IPS DF 4.7 (cell line): ENCODE data around the gene CCSER1.
"Not testable (repeated sequence)": the region's sequence is repeated elsewhere in the genome, so short reads cannot be mapped to it uniquely, and the experiment has no call there.

Experiments used
- DNase-seq: peaks from one replicate; pipeline ENCODE4 v3.0.0-alpha.2; 2013; ENCODE audit warnings: low spot score; ENCODE audit errors: extremely low read depth

The CCSER1 gene

DNA sequence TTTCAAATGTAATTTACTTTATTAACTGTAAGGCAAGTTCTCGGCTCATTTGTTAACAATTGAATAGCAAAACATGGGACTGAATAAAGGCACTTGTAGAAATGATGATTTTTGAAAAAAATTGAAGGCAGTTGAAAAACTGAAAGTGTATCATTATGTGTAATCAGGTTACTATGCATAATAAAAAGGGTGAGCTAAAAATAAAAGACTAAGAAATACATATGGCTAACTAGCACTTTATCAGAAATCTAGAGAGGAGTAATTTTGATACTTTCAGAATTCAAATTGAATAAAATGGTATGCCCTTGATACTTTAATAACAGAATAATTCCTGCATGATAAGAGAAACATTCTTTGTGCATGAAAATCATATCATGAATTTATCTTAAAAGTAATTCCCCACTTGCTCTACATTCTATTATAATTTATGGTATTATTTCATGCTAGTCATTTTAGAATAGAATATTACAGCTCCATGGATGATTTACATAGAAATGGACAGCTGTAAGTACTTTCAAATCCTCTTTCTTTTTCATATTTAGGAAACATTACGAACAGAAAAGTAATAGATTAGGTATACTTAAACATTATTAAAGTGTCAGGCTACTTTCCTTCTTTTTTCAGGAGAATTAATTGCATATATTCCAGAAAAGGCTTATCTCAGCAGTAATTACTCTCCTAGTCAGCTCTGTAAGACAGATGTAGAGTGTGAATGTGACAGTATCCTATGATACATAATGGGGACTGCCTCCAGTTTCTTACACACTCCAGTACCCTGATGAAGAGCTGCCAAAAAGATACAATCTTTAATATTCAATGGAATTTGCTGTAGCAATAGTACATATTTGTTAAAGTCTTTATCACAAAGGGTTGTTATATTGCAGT is 697.3 kb downstream of the CCSER1 start:
- no peak for DNase-seq

DNA sequence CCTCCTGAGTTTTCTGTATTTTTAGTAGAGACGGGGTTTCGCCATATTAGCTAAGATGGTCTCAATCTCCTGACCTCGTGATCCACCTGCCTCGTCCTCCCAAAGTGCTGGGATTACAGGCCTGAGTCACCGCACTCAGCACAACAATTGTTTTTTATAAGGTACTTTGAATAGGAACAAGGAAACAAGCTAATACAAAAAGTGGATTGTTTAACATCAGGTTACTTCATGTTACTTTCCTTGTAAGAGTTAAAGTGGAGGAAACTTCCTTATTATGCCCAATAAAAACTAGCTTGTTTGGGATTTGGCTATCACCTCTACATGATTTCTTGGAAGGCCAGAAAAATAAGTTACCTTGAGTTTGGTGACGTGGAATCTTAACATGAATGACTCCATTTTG is 698.7 kb downstream of the CCSER1 start:
- DNase-seq = no peak

DNA sequence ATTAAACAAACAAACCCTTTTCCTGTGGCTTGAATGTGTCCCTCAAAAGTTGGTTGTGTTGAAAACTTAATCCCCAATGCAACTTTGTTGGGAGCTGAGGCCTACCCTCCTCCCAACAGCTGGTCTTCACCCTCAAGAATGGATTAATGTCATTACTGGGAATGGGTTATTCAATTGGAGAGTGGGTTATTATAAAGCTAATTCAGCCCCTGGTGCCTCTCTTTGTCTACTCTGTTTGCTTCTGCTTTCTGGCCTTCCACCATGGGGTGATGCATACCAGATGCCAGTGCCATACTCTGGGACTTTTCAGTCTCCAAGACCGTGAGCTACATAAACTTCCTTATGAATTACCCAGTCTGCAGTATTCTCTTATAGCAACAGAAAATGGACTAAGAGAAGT is 706.5 kb downstream of the CCSER1 start:
- peak; percentile 53 for DNase-seq

DNA sequence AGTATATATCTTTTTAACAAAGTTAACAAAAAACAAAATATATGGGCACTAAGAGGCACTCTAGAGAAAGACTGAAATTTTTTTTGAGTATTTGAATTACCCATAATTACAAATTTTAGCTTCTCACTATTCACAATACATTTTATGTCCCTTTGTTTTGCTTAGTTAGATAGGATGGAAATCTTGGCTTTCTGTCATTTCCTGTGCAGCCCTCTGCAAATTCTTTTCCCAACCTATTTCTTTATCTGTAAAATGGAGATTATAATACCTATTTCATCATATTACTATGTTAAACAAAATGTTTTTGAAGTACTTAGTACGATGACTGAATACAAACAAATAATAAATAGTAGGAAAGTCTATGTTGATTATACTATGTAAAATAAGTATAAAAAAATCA is 710.0 kb downstream of the CCSER1 start:
- DNase-seq = no peak

DNA sequence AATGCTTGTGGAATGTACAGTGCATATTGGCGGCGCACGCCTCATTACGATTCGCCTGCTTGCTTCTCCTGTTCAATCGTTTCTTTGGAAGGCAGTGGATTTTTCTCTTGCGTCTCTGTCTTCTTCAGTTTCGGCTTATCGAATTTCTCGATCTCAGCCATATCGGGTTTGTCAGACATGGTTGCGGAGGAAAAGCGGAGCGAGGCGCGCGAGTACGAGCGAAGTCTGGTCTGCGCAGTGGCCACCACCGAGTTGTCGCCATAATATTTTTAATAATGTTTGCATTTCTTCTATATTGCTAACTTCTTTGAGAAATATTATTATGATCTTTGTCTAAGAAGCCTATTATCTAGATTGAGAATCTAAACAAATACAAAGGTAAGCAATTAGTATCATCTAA is 711.7 kb downstream of the CCSER1 start:
- DNase-seq = not testable (repeated sequence)

DNA sequence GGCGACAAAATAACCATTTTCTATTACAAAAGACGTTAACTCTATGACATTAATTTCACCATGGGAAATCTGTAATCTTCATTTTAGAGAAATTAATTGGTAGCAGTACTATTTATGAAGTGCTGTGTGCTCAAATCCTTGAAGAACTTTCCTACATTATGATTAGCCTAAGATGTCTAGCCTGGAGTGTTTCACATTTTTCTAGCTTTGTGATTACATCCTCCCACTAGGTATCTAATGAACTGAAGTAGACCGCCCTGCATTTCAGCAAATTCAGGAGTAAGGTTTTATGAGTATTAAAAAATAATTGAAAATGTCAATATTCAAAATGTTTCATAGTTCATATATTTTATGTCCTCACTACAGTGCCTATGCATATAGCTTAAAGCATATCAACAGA is 713.1 kb downstream of the CCSER1 start:
- no peak for DNase-seq

DNA sequence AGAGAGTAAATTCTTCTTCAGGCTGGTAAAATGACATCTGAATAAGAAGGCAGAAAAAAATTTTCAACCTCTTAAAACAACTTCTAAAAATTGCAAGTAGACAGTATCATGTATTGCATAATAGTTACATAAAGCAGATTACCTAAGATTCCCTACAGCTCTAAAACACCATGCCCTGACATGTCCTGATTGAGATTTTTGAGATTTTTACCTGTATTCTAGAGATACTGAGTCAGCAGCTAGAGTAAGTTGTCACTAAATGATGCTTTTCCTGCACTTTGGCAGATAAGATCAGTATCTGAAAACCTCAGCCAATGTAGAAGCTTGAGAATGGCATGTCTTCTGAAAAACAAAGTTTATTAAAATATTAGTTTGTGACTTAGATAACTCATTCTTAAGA is 713.6 kb downstream of the CCSER1 start:
- no peak for DNase-seq

DNA sequence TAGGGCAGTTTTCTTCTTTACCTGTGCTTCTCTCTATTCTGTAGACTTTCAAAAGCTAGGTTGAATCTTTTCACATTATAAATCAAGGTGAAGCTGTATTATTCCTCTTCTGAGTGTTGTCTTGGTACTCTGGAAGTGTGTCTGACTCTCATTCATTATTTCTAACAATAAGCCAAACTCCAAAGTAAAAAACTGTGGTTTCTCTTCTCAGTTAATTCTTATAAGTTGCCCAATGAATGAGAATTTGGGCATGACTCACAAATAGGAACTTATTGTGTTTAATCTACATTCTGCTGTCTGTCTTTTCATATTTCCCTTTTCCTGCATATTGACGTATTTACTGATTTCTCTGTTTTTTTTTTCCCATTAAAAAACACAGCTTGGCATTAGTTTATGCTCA is 714.5 kb downstream of the CCSER1 start:
- no peak for DNase-seq

DNA sequence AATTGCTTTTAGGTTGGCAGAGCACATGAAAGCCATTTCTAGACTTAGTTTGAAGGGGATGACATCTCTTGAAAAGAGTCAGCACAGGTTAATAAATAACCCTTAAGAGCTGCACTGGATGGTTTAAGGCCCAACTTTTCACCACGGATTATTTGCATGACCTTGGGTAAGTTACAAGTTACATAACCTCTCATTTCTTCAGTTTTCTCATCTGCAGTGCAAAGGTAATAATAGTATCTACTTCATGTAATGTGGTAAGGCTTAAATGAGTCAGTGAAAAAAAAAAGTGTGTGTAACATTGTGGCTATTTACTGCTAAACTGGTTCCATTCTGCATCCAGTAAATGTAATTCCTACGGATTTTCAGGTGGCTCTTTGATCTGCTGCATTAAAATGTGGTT is 715.8 kb downstream of the CCSER1 start:
- DNase-seq = no peak

DNA sequence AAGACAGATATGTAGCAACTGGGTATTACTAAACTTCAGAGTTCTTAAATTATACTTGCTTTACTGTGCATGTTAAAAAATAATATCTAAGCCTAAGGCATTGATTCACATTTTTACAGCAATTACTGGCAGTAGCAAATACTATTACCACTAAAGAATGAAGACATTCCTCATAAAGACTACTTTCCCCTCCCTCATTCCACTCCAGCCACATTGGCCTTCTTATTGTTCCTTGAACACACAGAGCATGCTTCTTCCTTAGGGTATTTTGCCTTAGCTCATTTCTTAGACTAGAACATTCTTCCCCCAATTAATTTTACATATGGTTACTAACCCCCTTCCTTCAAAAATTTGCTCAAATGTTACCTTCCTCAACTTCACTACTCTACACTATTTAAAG is 717.0 kb downstream of the CCSER1 start:
- no peak for DNase-seq

DNA sequence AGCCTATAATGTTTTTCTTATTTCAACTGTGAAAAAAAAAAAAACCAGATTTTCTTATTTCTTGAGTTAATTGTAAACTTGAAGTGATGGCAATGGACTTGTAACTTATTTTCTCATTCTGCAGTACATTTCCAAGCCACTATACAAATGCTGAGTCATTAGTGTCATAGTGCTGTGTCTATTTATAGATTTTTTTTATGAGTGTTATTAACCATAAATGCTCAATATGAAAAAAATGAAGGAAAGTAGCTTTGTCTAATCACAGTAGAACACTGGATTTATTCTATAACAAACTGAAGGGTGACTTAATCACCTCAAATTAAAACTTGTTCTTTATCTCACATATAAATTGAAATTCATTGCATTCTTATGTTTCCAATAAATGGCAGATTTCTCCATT is 718.6 kb downstream of the CCSER1 start:
- no peak for DNase-seq

DNA sequence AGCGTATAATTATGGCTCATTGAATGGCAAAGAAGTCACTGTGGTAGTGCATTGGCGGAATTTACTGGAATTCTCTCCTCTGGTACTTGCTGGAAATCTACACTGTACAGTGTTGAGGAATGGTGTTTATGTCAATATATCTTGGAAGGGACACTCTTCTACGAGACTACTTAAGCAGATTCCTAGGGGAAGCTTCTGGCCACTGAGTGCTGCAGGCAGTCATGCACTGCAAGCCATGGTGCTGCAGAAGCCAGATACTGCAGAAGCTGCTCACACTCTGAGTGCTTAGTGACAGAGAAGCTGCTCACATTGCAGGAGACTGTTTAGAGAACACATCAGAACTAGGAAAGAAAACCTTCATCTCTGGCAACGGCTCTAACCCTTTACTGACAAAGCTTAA is 725.0 kb downstream of the CCSER1 start:
- no peak for DNase-seq

DNA sequence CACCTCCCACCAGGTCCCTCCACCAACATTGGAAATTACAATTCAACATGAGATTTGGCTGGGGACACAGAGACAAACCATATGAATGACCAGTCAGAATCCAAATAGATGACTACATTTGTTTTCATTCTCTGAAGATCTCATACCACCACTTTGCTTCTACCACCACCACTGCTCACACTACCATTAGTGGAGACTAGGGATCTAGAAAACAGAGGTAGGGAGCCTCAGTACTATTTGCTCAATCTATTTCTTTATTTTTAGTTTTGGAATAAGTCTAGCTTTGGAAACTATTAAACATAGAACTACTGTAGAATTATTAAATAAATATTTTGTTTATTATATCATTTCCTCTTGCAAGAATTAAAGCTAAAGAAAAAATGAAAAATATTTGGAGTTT is 727.9 kb downstream of the CCSER1 start:
- no peak for DNase-seq

DNA sequence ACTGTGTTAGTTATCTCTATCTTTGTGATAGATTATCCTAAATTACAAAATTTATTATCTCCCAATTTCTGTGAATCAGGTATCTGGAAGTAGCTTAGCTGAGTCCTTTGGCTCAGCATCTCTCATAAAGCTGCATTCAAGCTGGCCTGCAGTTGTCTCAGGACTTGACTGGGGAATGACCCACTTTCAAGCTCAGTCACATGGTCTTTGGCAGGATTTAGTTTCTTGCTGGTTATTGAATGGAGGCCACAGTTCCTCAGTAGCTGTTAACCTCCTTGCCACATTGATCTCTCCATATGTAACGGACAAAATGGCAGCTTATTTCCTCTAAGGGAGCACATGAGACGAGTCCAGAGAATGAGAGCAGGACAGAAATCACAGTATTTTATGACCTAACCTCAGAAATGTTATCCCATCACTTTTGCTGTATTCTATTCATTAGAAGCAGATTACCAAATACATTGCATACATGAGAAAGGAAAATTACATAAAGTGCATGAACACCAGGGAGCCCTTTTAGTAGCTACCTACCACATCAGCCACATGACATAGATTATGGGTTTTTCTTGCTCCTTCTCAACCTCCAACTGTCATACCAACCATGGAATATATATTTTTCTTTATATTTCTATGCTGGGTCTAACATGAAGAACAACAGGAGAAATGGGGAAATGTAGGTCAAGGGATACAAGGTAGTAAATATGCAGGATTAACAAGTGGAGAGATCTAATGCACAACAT is 730.1 kb downstream of the CCSER1 start:
- no peak for DNase-seq

DNA sequence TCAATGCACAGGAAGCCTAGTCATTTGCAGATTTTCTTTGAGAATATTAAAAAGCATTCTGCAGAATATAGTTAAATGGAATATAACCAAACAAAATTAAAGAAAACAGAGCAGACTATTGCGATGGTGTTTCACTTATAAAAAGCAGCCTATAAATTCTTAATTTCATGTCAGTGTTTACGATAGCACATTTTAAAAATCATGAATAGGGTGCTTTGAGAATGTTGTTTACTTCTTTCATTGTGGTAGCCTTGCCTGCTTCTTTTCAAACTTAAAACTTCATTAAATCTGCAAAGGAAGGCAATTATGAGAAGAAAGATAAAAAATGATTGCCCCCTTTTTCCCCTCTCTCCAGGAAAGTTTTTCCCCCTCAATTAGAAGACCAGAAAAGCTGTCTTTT is 748.6 kb downstream of the CCSER1 start:
- DNase-seq = no peak

DNA sequence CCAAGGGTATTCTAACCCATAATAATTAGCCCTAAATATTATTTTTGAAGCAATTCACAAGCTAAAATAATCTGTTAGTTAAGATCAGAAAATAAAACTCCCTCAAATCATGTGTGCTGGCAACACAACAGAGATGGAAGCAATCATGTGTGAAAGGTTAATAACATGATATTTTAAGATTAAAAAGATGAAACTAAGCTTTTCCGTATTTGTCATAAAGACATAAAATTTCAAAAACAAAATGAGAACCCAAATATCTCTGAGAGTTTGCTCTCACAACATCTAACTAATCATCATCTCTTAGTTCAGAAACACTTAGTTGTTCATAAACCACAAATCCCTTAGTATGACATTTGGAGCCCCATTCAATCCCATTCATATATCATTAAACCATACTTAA is 749.1 kb downstream of the CCSER1 start:
- no peak for DNase-seq

DNA sequence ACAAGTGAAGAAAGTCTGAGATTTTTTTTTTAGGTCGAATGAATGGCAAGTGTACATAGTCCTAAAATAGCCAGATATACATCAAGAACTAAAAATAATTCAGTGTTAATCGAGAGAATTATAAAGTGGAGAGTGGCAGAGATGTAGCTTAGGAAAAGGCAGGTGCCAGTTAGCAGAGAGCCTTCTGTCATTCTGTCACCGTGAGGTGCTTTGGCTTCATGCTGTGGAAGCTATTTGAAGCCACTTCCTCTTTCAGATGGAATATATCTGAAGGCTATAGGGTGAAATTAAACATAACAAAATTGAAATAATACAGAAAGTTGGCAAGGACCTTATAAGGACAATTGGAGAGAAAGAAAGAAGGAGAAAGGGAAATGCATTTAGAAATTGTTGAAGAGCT is 756.3 kb downstream of the CCSER1 start:
- DNase-seq = no peak

DNA sequence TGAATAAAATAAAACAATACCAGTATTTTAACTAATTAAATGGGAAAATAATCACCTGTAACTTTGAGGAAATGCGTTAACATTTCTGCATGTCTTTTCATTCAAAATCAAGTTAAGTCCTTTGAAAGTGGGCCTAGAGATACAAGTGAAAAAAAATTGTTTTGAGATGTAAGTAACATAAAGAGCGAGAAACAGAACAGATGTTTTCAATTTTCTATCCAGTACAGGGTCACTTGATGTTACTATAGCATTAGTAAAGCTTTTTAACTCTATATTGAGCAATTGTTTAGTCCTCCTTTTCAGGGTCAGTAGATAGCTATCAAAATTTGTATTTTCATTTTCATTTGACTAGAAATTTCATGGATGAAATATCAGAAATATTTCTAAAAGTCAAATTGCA is 761.4 kb downstream of the CCSER1 start:
- DNase-seq = no peak

DNA sequence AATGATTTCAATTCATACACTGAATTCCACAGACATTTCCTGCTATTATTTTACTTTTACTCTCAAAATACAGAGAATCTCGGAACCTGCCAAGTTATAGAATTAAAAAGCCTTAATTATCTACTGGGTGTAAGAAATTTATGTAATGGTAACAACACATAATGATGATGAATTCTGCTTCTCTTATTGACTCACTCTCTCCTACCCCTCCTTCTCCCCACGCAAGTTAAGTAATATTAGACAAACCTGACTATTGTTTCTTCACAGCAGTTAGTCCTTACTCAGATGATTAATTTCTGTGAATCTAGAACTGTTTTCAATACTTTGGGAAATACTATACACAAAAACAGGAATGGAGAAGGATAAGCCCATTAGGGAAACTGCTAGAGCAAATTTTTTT is 762.0 kb downstream of the CCSER1 start:
- no peak for DNase-seq

DNA sequence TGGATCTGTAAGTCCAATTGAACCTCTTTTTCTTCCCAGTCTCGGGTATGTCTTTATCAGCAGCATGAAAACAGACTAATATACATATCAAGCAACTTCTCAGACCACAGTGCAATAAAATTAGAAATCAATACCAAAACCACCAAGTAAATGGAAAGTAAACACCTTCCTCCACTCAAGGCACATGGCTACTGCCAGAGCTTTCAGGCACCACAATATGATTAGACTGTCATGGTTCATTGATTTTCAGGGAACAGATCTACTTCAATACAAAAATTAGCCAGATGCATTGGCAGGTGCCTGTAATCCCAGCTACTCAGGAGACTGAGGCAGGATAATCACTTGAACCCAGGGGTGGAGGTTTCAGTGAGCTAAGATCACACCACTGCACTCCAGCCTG is 776.2 kb downstream of the CCSER1 start:
- not testable (repeated sequence) for DNase-seq

DNA sequence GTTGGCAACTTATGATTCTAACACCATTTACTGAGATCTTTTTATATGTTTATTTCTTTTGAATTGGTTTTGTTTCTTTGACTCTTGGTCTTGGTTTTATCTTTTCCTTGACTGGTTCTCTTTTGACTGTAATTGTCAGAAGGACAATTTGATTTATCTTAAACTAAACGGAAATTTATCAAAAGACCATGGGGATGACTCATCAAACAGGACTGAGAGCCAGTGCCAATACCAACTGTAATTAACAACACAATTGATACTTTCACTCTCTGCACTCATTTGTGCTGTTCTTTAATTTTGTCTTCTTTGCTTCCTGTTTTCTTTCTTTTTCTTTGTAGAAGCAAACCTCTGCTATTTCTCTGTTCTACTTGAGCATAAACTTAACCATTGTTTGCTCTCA is 776.8 kb downstream of the CCSER1 start:
- DNase-seq = no peak

DNA sequence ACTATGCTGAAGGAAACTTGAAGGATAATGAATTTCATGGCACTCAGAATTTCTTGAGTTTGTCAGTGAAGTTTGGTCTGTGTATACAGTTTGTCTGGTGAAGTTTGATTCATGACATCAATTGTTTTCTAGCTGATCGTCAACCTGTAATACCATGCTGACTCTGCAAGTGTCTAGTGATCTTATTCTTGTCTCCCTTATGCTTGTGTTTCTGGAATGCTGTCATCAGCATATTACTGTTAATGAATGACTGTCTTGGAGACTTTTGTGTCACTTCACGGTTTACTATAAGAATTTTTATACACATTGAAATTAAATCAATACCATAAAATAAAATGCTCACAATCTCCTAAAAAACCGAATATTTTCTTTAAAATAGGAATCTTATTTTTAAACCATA is 779.0 kb downstream of the CCSER1 start:
- DNase-seq = no peak
